ENCODE results near the gene KRI1. TPM values are rescaled to one million over a fixed set of nuclear protein-coding genes. Genes with fewer than 3 reads are reported as not detected.
A peak's percentile ranks its signal among the peaks of the same experiment; 100 is the strongest.

Gene KRI1
- polyA plus RNA-seq, 3 donors: 3.9 to 21.0 (median 6.1) TPM

DNA sequence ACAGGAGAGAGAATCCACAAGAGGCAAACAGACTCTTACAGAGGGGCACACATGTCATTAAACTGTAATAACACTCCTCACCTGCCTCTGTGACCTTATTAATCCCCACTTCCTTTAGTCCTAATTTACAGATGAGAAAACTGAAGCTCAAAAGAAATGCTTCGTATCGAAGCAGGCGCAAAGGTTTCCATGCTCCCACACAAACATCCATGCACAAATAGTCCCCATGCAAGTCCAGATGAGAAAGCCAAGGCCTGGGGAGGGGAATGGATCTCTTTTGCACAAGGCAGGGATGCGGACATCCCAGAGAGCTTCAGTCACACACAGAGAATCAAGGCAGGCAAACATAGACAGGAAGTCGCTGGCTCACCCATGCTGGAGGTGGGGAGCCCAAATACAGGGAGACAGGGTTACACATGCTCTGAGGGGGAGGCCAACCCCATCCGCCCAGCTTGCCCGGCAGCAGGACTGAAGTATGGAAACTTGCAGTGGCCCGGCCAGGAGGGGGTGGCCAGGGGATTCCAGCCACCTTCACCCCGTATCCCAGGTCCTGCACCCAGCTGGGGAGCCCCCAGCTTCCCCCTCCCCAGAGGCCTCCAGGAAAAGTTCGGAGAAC lies 49.0 kb downstream of the KRI1 start:
- Mint-ChIP-seq H3K27me3 (ENCODE audit: low read depth in 3 of 3) (peaks cover 67 to 86% (median 72%) of the 10 kb centered on the region in 3 donors), H3K4me3 (peak overlapping the region; percentile 63 to 64), H3K36me3 (peaks cover 3 to 22% of the 10 kb centered on the region in 2 donors), H3K27ac (no peak overlapping the region), H3K4me1 (peaks cover 36% of the 10 kb centered on the region), H3K9me3 (peaks cover 0 to 24% (median 16%) of the 10 kb centered on the region in 7 donors)
- no peak overlapping the region for H2AFZ ChIP-seq (ENCODE audit: insufficient read depth, low read depth, low read length, poor library complexity, severe bottlenecking)
- 69% methylated on average over 5 of the region's 10 CpGs for WGBS (ENCODE audit: insufficient coverage)
- no peak overlapping the region for H3K4me3 ChIP-seq (replicated peaks in 1 of 3; ENCODE audit: low read depth in 2 of 3, low read length in 3 of 3)
- H4K20me1 ChIP-seq (ENCODE audit: insufficient read depth, low read length): no peaks in the 10 kb centered on the region
- peaks cover 0 to 44% of the 10 kb centered on the region in 2 donors for H3K9me3 ChIP-seq (replicated peaks in 1 of 2; ENCODE audit: control insufficient read depth in 1 of 2, insufficient read depth in 1 of 2, low read length in 2 of 2)
- peaks cover 23 to 40% of the 10 kb centered on the region in 2 donors for H3K4me1 ChIP-seq (ENCODE audit: control insufficient read depth in 1 of 2, insufficient read depth in 2 of 2, low read length in 2 of 2)
- intact Hi-C loops (cut with micrococcal nuclease): no loop called here
- no peak for TF ChIP-seq CTCF (IDR thresholded peaks at IDR 0.05)
- peaks cover 50 to 76% of the 10 kb centered on the region in 2 donors for H3K27me3 ChIP-seq (ENCODE audit: control insufficient read depth in 2 of 2, insufficient read depth in 2 of 2, low read length in 2 of 2)
- H3K27ac ChIP-seq (ENCODE audit: low read depth in 1 of 2, low read length in 2 of 2): no peak overlapping the region
- H3K9ac ChIP-seq (ENCODE audit: insufficient read depth, low read length, poor library complexity, severe bottlenecking): no peak overlapping the region
- no peak for DNase-seq
- H3K79me2 ChIP-seq (ENCODE audit: insufficient read depth, low read length): no peaks in the 10 kb centered on the region
- H3K4me2 ChIP-seq (replicated peaks; ENCODE audit: extremely low read depth, low read length, poor library complexity, severe bottlenecking): peak overlapping the region; percentile 46
- no peaks in the 10 kb centered on the region for H3K36me3 ChIP-seq (replicated peaks in 1 of 2; ENCODE audit: control insufficient read depth in 1 of 2, insufficient read depth in 2 of 2, low read length in 2 of 2)

DNA sequence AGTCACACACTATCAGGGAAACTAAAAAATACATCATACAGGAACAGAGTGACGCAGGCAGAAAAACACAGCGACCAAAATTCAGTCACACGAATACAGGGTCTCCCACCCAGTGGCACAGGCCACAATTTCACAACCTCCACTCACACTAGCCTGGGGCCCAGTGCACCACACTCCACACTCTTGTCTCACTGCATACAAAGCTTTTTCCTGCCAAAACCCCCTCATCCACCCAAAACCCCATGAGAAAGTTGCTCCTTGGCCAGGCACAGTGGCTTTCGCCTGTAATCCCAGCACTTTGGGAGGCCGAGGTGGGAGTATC lies 49.8 kb downstream of the KRI1 start:
- H3K36me3 ChIP-seq (replicated peaks in 1 of 2; ENCODE audit: control insufficient read depth in 1 of 2, insufficient read depth in 2 of 2, low read length in 2 of 2): no peaks in the 10 kb centered on the region
- peaks cover 3 to 22% of the 10 kb centered on the region in 2 donors for H3K36me3 Mint-ChIP-seq
- DNase-seq: no peak
- H3K4me1 ChIP-seq (ENCODE audit: control insufficient read depth in 1 of 2, insufficient read depth in 2 of 2, low read length in 2 of 2): peaks cover 23 to 40% of the 10 kb centered on the region in 2 donors
- WGBS (ENCODE audit: insufficient coverage): 79% methylated on average over 5 of the region's 5 CpGs
- peak overlapping the region in 1 of 2 donors; percentile 63 for H3K4me3 Mint-ChIP-seq
- no peak overlapping the region for H3K4me2 ChIP-seq (replicated peaks; ENCODE audit: extremely low read depth, low read length, poor library complexity, severe bottlenecking)
- peaks cover 41% of the 10 kb centered on the region for H3K4me1 Mint-ChIP-seq
- no peak overlapping the region for H3K4me3 ChIP-seq (replicated peaks in 1 of 3; ENCODE audit: low read depth in 2 of 3, low read length in 3 of 3)
- no peak overlapping the region for H2AFZ ChIP-seq (ENCODE audit: insufficient read depth, low read depth, low read length, poor library complexity, severe bottlenecking)
- H3K27me3 Mint-ChIP-seq (ENCODE audit: low read depth in 3 of 3): peaks cover 67 to 85% (median 72%) of the 10 kb centered on the region in 3 donors
- intact Hi-C loops (cut with micrococcal nuclease): no loop called here
- no peak overlapping the region for H3K27ac Mint-ChIP-seq
- H4K20me1 ChIP-seq (ENCODE audit: insufficient read depth, low read length): no peaks in the 10 kb centered on the region
- H3K9ac ChIP-seq (ENCODE audit: insufficient read depth, low read length, poor library complexity, severe bottlenecking): no peak overlapping the region
- H3K9me3 ChIP-seq (replicated peaks in 1 of 2; ENCODE audit: control insufficient read depth in 1 of 2, insufficient read depth in 1 of 2, low read length in 2 of 2): peaks cover 0 to 44% of the 10 kb centered on the region in 2 donors
- H3K79me2 ChIP-seq (ENCODE audit: insufficient read depth, low read length): no peaks in the 10 kb centered on the region
- H3K27ac ChIP-seq (ENCODE audit: low read depth in 1 of 2, low read length in 2 of 2): no peak overlapping the region
- H3K27me3 ChIP-seq (ENCODE audit: control insufficient read depth in 2 of 2, insufficient read depth in 2 of 2, low read length in 2 of 2): peaks cover 50 to 73% of the 10 kb centered on the region in 2 donors
- TF ChIP-seq CTCF (IDR thresholded peaks at IDR 0.05): no peak
- H3K9me3 Mint-ChIP-seq: peaks cover 0 to 24% (median 16%) of the 10 kb centered on the region in 7 donors

Data from CD14-positive monocyte (primary cell).